ENCODE measurements around the gene SEZ6L. TPM values are rescaled to one million over a fixed set of nuclear protein-coding genes. Genes with fewer than 3 reads are reported as not detected.

The SEZ6L gene
- total and polyA plus RNA-seq, 7 donors, result 0.49 to 2.1 (median 0.83) TPM; not detected in 2

GRCh38 chr22:26281941-26282340 lies 112.7 kb downstream of the SEZ6L start:
- peaks cover 0 to 20% (median 5%) of the 10 kb centered on the region in 3 donors for H3K27me3 ChIP-seq
- no peak for TF ChIP-seq EP300 (IDR thresholded peaks at IDR 0.05)
- no peak for TF ChIP-seq POLR2AphosphoS5 (IDR thresholded peaks at IDR 0.05)
- no peak for TF ChIP-seq POLR2A (IDR thresholded peaks at IDR 0.05)
- TF ChIP-seq CTCF (IDR thresholded peaks at IDR 0.05), result no peak
- no peaks in the 10 kb centered on the region for H3K36me3 ChIP-seq
- intact Hi-C loops (cut with DNase I), result no loop called here
- no peak for DNase-seq
- WGBS, 2 donors, result 79 to 81% methylated on average over 4 of the region's 4 CpGs
- no peak overlapping the region for H3K27ac ChIP-seq
- H3K9me3 ChIP-seq, result no peaks in the 10 kb centered on the region
- H3K4me1 ChIP-seq, result no peaks in the 10 kb centered on the region
- no peak overlapping the region for H3K4me3 ChIP-seq

GRCh38 chr22:26283330-26283729 lies 114.1 kb downstream of the SEZ6L start:
- Histone ChIP-seq H3K27ac (no peak overlapping the region), H3K4me1 (no peaks in the 10 kb centered on the region), H3K4me3 (no peak overlapping the region), H3K36me3 (no peaks in the 10 kb centered on the region), H3K27me3 (peaks cover 0 to 17% (median 5%) of the 10 kb centered on the region in 3 donors), H3K9me3 (no peaks in the 10 kb centered on the region)
- WGBS, 2 donors, result 94 to 95% methylated on average over 2 of the region's 2 CpGs
- no peak for TF ChIP-seq CTCF (IDR thresholded peaks at IDR 0.05)
- TF ChIP-seq POLR2AphosphoS5 (IDR thresholded peaks at IDR 0.05), result no peak
- no peak for TF ChIP-seq POLR2A (IDR thresholded peaks at IDR 0.05)
- TF ChIP-seq EP300 (IDR thresholded peaks at IDR 0.05), result no peak
- intact Hi-C loops (cut with DNase I), result no loop called here
- DNase-seq, result no peak

- 43 to 51% methylated on average over 5 of the region's 5 CpGs for WGBS, 2 donors
- no peak for DNase-seq
- intact Hi-C loops (cut with DNase I), result no loop called here
- Histone ChIP-seq H3K4me1 (no peaks in the 10 kb centered on the region), H3K27ac (no peak overlapping the region), H3K9me3 (no peaks in the 10 kb centered on the region), H3K27me3 (peaks cover 0 to 31% (median 5%) of the 10 kb centered on the region in 3 donors), H3K4me3 (no peak overlapping the region), H3K36me3 (no peaks in the 10 kb centered on the region)
- TF ChIP-seq EP300 (IDR thresholded peaks at IDR 0.05) (no peak), CTCF (IDR thresholded peaks at IDR 0.05) (no peak), POLR2A (IDR thresholded peaks at IDR 0.05) (no peak), POLR2AphosphoS5 (IDR thresholded peaks at IDR 0.05) (no peak)
These were observed 116.4 kb downstream of the SEZ6L start for GRCh38 chr22:26285632-26286031.

GRCh38 chr22:26286091-26286820 lies 117.0 kb downstream of the SEZ6L start:
- intact Hi-C loops (cut with DNase I), result no loop called here
- DNase-seq, result no peak
- H3K36me3 ChIP-seq, result no peaks in the 10 kb centered on the region
- 68 to 78% methylated on average over 10 of the region's 10 CpGs for WGBS, 2 donors
- no peaks in the 10 kb centered on the region for H3K9me3 ChIP-seq
- TF ChIP-seq CTCF (IDR thresholded peaks at IDR 0.05), result no peak
- TF ChIP-seq POLR2AphosphoS5 (IDR thresholded peaks at IDR 0.05), result no peak
- no peak for TF ChIP-seq EP300 (IDR thresholded peaks at IDR 0.05)
- TF ChIP-seq POLR2A (IDR thresholded peaks at IDR 0.05), result no peak
- H3K4me1 ChIP-seq, result no peaks in the 10 kb centered on the region
- H3K27me3 ChIP-seq, result peaks cover 0 to 31% (median 5%) of the 10 kb centered on the region in 3 donors
- no peak overlapping the region for H3K4me3 ChIP-seq
- no peak overlapping the region for H3K27ac ChIP-seq
